ENCODE measurements around the gene TYSND1. TPM values are rescaled to one million over a fixed set of nuclear protein-coding genes. Genes with fewer than 3 reads are reported as not detected.
"Not testable (repeated sequence)": the region's sequence is repeated elsewhere in the genome, so short reads cannot be mapped to it uniquely, and the experiment has no call there.

Gene TYSND1
- total and polyA plus RNA-seq, 9 donors, result 3.6 to 6.4 (median 4.7) TPM

- no peaks in the 10 kb centered on the region for H3K27me3 ChIP-seq (ENCODE audit: control insufficient read depth, insufficient read depth, low read length)
- H3K4me3 ChIP-seq (ENCODE audit: low read length), result no peak overlapping the region
- DNase-seq, result peak; percentile 36
- no peak overlapping the region for H3K27ac ChIP-seq (ENCODE audit: low read length)
- H3K9me3 ChIP-seq (replicated peaks; ENCODE audit: control insufficient read depth, low read depth, low read length), result no peaks in the 10 kb centered on the region
- H3K36me3 ChIP-seq (ENCODE audit: control insufficient read depth, insufficient read depth, low read length), result peaks cover 29% of the 10 kb centered on the region
- WGBS (ENCODE audit: insufficient coverage), result 48% methylated on average over 7 of the region's 12 CpGs
- H3K4me1 ChIP-seq (ENCODE audit: control insufficient read depth, insufficient read depth, low read length), result no peaks in the 10 kb centered on the region
Observed at GRCh38 chr10:70115948-70116682, 30.4 kb downstream of the TYSND1 start.

GRCh38 chr10:70114902-70115301 lies 31.6 kb downstream of the TYSND1 start:
- Histone ChIP-seq H3K27me3 (ENCODE audit: control insufficient read depth, insufficient read depth, low read length) (no peaks in the 10 kb centered on the region), H3K4me3 (ENCODE audit: low read length) (no peak overlapping the region), H3K36me3 (ENCODE audit: control insufficient read depth, insufficient read depth, low read length) (peaks cover 32% of the 10 kb centered on the region), H3K27ac (ENCODE audit: low read length) (no peak overlapping the region), H3K4me1 (ENCODE audit: control insufficient read depth, insufficient read depth, low read length) (no peaks in the 10 kb centered on the region), H3K9me3 (replicated peaks; ENCODE audit: control insufficient read depth, low read depth, low read length) (no peaks in the 10 kb centered on the region)
- 91% methylated on average over 14 of the region's 15 CpGs for WGBS (ENCODE audit: insufficient coverage)
- no peak for DNase-seq

GRCh38 chr10:70112071-70112470 lies 34.4 kb downstream of the TYSND1 start:
- DNase-seq, result no peak
- Histone ChIP-seq H3K27me3 (ENCODE audit: control insufficient read depth, insufficient read depth, low read length) (no peaks in the 10 kb centered on the region), H3K27ac (ENCODE audit: low read length) (no peak overlapping the region), H3K4me1 (ENCODE audit: control insufficient read depth, insufficient read depth, low read length) (peaks cover 6% of the 10 kb centered on the region), H3K36me3 (ENCODE audit: control insufficient read depth, insufficient read depth, low read length) (peaks cover 44% of the 10 kb centered on the region), H3K4me3 (ENCODE audit: low read length) (no peak overlapping the region), H3K9me3 (replicated peaks; ENCODE audit: control insufficient read depth, low read depth, low read length) (no peaks in the 10 kb centered on the region)
- WGBS (ENCODE audit: insufficient coverage), result 97% methylated on average over 3 of the region's 8 CpGs

GRCh38 chr10:70111496-70111895 lies 35.0 kb downstream of the TYSND1 start:
- Histone ChIP-seq H3K4me1 (ENCODE audit: control insufficient read depth, insufficient read depth, low read length) (peaks cover 6% of the 10 kb centered on the region), H3K36me3 (ENCODE audit: control insufficient read depth, insufficient read depth, low read length) (peaks cover 44% of the 10 kb centered on the region), H3K27me3 (ENCODE audit: control insufficient read depth, insufficient read depth, low read length) (no peaks in the 10 kb centered on the region), H3K9me3 (replicated peaks; ENCODE audit: control insufficient read depth, low read depth, low read length) (no peaks in the 10 kb centered on the region), H3K27ac (ENCODE audit: low read length) (no peak overlapping the region), H3K4me3 (ENCODE audit: low read length) (no peak overlapping the region)
- DNase-seq, result no peak
- WGBS (ENCODE audit: insufficient coverage), result 89% methylated on average over 14 of the region's 22 CpGs

- H3K4me1 ChIP-seq (ENCODE audit: control insufficient read depth, insufficient read depth, low read length), result peaks cover 6% of the 10 kb centered on the region
- no peaks in the 10 kb centered on the region for H3K27me3 ChIP-seq (ENCODE audit: control insufficient read depth, insufficient read depth, low read length)
- 85% methylated on average over 15 of the region's 18 CpGs for WGBS (ENCODE audit: insufficient coverage)
- peak; percentile 17 for DNase-seq
- no peak overlapping the region for H3K27ac ChIP-seq (ENCODE audit: low read length)
- peaks cover 38% of the 10 kb centered on the region for H3K36me3 ChIP-seq (ENCODE audit: control insufficient read depth, insufficient read depth, low read length)
- no peaks in the 10 kb centered on the region for H3K9me3 ChIP-seq (replicated peaks; ENCODE audit: control insufficient read depth, low read depth, low read length)
- H3K4me3 ChIP-seq (ENCODE audit: low read length), result no peak overlapping the region
Observed at GRCh38 chr10:70109064-70109729, 37.3 kb downstream of the TYSND1 start.

GRCh38 chr10:70106958-70107791 lies 39.3 kb downstream of the TYSND1 start:
- H3K4me1 ChIP-seq (ENCODE audit: control insufficient read depth, insufficient read depth, low read length), result peaks cover 6% of the 10 kb centered on the region
- 75% methylated on average over 16 of the region's 22 CpGs for WGBS (ENCODE audit: insufficient coverage)
- no peak overlapping the region for H3K4me3 ChIP-seq (ENCODE audit: low read length)
- no peaks in the 10 kb centered on the region for H3K9me3 ChIP-seq (replicated peaks; ENCODE audit: control insufficient read depth, low read depth, low read length)
- H3K27ac ChIP-seq (ENCODE audit: low read length), result no peak overlapping the region
- peaks cover 24% of the 10 kb centered on the region for H3K36me3 ChIP-seq (ENCODE audit: control insufficient read depth, insufficient read depth, low read length)
- H3K27me3 ChIP-seq (ENCODE audit: control insufficient read depth, insufficient read depth, low read length), result no peaks in the 10 kb centered on the region
- DNase-seq, result no peak

- no peak overlapping the region for H3K27ac ChIP-seq (ENCODE audit: low read length)
- H3K4me1 ChIP-seq (ENCODE audit: control insufficient read depth, insufficient read depth, low read length), result peaks cover 5% of the 10 kb centered on the region
- H3K4me3 ChIP-seq (ENCODE audit: low read length), result no peak overlapping the region
- H3K27me3 ChIP-seq (ENCODE audit: control insufficient read depth, insufficient read depth, low read length), result no peaks in the 10 kb centered on the region
- peaks cover 27% of the 10 kb centered on the region for H3K36me3 ChIP-seq (ENCODE audit: control insufficient read depth, insufficient read depth, low read length)
- no peak for DNase-seq
- no CpG with 5 or more reads among the region's 3 CpGs for WGBS (ENCODE audit: insufficient coverage)
- no peaks in the 10 kb centered on the region for H3K9me3 ChIP-seq (replicated peaks; ENCODE audit: control insufficient read depth, low read depth, low read length)
Observed at GRCh38 chr10:70101668-70102067, 44.8 kb downstream of the TYSND1 start.

GRCh38 chr10:70101068-70101562 lies 45.4 kb downstream of the TYSND1 start:
- 48% methylated on average over 11 of the region's 11 CpGs for WGBS (ENCODE audit: insufficient coverage)

GRCh38 chr10:70098271-70098670 lies 48.2 kb downstream of the TYSND1 start:
- Histone ChIP-seq H3K27ac (ENCODE audit: low read length) (no peak overlapping the region), H3K27me3 (ENCODE audit: control insufficient read depth, insufficient read depth, low read length) (no peaks in the 10 kb centered on the region), H3K36me3 (ENCODE audit: control insufficient read depth, insufficient read depth, low read length) (peaks cover 35% of the 10 kb centered on the region), H3K4me3 (ENCODE audit: low read length) (no peak overlapping the region), H3K9me3 (replicated peaks; ENCODE audit: control insufficient read depth, low read depth, low read length) (no peaks in the 10 kb centered on the region), H3K4me1 (ENCODE audit: control insufficient read depth, insufficient read depth, low read length) (peaks cover 7% of the 10 kb centered on the region)
- DNase-seq, result no peak
- no CpG with 5 or more reads among the region's 3 CpGs for WGBS (ENCODE audit: insufficient coverage)

More at GRCh38 chr10:70101068-70101562, 45.4 kb downstream of the TYSND1 start:
- H3K36me3 ChIP-seq (ENCODE audit: control insufficient read depth, insufficient read depth, low read length), result peaks cover 27% of the 10 kb centered on the region
- not testable (repeated sequence) for DNase-seq; H3K27me3 ChIP-seq (ENCODE audit: control insufficient read depth, insufficient read depth, low read length); H3K27ac ChIP-seq (ENCODE audit: low read length); H3K4me1 ChIP-seq (ENCODE audit: control insufficient read depth, insufficient read depth, low read length); H3K9me3 ChIP-seq (replicated peaks; ENCODE audit: control insufficient read depth, low read depth, low read length); H3K4me3 ChIP-seq (ENCODE audit: low read length)

GRCh38 chr10:70097459-70097858 lies 49.0 kb downstream of the TYSND1 start:
- Histone ChIP-seq H3K36me3 (ENCODE audit: control insufficient read depth, insufficient read depth, low read length) (peaks cover 43% of the 10 kb centered on the region), H3K27ac (ENCODE audit: low read length) (peak overlapping the region; percentile 20), H3K27me3 (ENCODE audit: control insufficient read depth, insufficient read depth, low read length) (no peaks in the 10 kb centered on the region), H3K9me3 (replicated peaks; ENCODE audit: control insufficient read depth, low read depth, low read length) (no peaks in the 10 kb centered on the region), H3K4me1 (ENCODE audit: control insufficient read depth, insufficient read depth, low read length) (peaks cover 7% of the 10 kb centered on the region), H3K4me3 (ENCODE audit: low read length) (no peak overlapping the region)
- DNase-seq, result no peak

Data from muscle of leg (tissue), 11 donors.